NCI-H2081 treated with DMSO at 0.1 percent for 48 hours (cell line): Measurements from ENCODE around the gene VTN.

Experiments used
- DNase-seq: peaks from one replicate; lab custom pipeline; 2025; lab: John Stamatoyannopoulos, UW

Gene VTN

DNA sequence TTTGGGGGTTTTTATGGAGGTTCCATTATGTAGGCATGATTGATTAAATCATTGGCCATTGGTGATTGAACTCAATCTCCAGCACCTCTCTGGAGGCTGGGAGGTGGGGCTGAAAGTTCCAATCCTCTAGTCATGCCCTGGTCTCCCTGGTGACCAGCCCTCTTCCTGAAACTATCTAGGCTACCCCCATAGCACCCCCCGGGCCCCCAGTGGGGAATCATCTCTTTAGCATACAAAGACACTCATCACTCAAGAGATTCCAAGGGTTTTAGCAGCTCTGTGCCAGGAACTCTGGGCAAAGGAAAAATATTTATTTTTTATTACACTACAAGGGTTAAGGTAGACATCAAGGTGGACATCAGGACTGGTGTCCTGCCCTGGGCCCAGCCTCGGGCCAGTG, 25.3 kb upstream of the VTN start:
- no peak for DNase-seq

DNA sequence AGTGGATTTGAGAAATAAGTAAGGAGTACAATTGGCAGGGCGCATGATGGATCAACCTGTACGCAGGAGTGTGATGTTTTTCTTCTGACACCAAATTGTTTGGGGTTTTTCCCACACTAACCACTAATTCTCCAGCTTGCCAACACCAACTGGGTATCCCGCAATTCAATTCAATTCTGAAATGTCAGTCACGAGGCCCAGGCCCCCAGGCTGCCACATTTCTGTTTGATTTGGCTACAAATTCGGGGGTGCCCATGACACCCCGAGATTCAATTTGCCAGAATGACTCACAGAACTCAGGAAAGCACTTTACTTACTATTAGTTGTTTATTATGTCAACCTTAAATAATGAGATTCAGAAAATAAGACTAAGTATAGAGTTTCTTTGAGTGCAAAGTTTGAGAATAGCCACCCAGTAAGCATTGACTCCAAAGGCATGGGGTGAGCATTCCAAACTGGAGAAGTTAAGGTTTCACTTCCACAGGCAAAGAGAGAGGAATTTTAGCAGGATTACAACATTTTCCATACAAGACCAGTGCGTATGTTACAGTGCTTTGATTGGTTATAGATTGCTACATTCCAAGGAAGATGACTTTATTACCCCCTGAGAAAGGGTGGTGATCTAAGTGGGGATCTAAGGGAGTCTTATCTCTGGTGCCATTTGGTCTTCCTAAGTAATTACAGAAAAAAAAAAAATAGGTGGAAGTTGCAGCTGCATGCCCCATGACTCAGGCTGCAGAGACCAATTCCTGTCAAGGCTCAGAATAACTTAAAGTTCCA, 24.4 kb upstream of the VTN start:
- no peak for DNase-seq

DNA sequence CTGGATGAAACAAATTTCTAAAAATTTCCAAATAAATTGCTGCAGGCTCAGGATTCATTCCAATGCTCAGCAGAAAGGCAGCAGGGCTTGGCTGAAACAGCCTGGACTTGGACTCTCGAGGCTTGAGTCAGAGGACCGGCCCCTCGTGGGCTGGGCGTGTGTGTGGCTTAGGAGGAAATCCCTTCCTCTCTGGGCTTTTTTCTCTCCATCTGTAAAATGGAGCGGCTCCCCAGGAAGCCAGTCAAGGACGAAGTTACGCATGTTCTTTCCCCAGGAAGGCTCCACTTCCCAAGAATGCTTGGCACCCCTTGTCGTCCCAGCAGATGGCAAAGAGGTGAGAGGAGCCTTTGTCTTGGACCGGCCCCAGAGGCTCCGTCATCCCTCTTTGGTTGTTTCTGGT, 22.4 kb upstream of the VTN start:
- DNase-seq, result no peak

DNA sequence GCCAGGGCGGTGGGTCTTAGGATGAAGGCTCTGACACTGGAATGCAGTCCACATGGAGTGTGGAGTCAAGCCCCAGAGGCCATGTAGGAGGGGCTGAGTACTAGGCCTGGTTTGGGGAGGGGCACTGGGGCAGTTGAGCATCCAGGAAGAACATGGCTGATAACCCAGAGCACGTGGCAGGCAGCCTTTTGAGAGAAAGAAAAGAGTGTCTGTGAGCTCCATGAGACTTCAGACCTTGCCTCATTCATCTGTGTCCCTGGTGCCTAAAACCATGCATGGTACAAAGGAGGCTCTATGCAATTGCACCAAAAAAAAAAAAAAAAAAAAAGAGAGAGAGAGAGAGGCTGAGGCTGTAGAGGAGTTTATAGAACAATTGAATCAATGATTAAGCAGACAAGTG, 21.3 kb upstream of the VTN start:
- no peak for DNase-seq

- DNase-seq, result no peak
These were observed 20.9 kb upstream of the VTN start for GRCh38 chr17:28390984-28391383.

GRCh38 chr17:28390563-28390962, 20.5 kb upstream of the VTN start:
- no peak for DNase-seq

GRCh38 chr17:28390141-28390540, 20.0 kb upstream of the VTN start:
- DNase-seq, result no peak

- no peak for DNase-seq
These were observed 18.0 kb upstream of the VTN start for GRCh38 chr17:28388106-28388505.

DNA sequence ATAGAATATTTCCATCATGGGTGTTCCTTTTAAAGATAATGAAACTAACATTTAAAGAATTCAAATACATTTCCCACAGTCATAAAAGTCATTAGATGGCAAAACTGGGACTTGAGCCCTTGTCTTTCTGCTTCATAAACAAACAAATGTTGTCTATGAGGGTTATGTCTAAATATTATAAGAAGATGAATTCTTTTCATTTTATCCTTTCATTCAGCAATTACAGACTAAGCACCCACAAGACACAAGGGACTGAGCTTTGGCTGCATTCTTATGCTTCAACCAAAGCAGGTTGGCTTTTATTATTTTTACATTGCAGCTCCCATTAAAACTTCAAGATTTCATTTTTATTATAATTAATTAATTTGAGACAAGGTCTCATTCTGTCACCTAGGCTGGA, 16.3 kb upstream of the VTN start:
- DNase-seq, result no peak

DNA sequence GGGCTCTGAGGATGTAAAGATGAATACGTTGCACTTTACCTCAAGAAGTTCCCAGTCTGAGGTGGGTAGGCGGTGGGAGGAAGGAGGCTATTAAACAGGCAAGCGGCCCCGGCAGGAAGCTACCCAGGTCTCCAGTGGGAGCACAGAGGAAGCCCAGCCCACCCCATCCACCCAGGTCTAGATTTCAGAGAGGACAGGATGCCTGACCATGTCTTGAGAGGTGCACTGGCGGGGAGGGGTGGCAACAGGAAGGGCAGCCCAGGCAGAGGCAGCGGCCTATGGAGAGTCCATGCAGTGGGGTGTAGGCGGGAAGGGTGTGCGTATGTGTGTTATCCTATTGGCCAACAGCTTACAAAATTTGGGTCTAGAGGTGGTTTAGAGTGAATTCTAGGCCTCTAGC, 15.3 kb upstream of the VTN start:
- DNase-seq, result no peak

GRCh38 chr17:28385037-28385400, 14.9 kb upstream of the VTN start:
- no peak for DNase-seq

GRCh38 chr17:28384281-28385036, 14.4 kb upstream of the VTN start:
- no peak for DNase-seq

GRCh38 chr17:28381141-28381825, 11.2 kb upstream of the VTN start:
- no peak for DNase-seq

- no peak for DNase-seq
These were observed 10.0 kb upstream of the VTN start for GRCh38 chr17:28379814-28380801.

GRCh38 chr17:28372945-28373274, 2.8 kb upstream of the VTN start:
- DNase-seq, result no peak

DNA sequence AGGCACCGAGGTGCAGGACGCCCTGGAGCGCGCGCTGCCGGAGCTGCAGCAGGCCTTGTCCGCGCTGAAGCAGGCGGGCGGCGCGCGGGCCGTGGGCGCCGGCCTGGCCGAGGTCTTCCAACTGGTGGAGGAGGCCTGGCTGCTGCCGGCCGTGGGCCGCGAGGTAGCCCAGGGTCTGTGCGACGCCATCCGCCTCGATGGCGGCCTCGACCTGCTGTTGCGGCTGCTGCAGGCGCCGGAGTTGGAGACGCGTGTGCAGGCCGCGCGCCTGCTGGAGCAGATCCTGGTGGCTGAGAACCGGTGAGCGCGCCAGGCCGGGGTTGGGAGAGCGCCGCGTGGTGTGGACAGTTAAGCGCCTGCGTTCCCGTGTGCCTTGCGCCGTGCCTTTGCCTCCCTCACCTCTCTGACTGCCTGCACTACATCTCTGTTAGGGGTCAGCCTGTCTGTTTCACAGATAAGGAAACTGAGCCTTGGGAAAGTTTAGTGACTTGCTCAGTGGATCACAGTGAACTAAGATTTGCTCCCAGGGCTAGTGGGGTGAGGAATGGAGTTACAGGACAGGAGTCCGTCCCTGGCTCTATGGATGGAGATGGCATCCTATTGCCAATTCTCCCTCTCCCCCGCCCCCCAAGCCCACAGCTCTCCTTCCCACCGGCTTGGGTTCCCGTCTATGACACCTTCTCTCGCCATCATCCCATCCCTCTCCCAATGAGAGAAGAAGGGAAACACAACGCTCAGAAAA, 2.3 kb upstream of the VTN start:
- no peak for DNase-seq

DNA sequence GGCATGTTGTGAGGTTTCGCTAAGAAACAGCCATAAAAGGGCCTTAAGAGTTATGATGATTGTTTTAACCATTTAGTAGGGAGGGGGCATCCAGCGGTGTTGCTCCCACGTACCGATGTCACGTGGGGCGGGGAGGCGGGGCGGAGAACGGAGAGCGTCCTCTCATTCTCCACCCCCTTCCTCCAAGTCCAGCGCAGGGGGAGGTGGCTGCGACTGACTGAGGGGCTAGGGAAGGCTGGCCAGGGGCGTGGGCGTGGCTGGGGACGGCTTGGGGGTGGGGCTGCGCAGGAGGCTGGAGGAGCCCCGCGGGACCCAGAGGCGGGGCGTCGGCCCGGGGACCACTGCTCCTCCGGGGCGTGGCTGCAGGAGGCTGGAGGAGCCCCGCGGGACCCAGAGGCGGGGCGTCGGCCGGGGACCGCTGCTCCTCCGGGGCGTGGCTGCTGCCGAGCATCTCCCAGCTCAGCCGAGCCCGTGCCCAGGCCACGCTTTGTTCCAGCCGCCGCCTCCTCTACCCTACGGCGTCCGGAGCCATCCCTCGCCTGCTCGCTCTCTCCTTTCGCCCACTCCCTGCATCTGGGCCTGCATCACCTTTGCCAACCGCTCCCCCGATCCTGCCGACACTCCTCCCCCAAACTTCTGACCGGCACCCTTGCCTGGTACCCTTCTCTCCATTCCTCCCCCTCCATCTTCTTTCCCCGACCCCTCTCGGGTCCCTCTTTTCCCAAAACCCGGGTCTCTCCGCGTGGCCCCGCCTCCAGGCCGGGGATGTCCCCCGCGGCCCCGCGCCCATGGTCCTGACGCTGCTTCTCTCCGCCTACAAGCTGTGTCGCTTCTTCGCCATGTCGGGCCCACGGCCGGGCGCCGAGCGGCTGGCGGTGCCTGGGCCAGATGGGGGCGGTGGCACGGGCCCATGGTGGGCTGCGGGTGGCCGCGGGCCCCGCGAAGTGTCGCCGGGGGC, 1.4 kb upstream of the VTN start, which contains the start of gene SARM1:
Gene SARM1, plus strand, starts transcription at position 450 of the 958 bp plus-strand sequence. Its CDS starts 339 bp downstream, at position 789.
- no peak for DNase-seq

- no peak for DNase-seq
These were observed 617 bp upstream of the VTN start for GRCh38 chr17:28370744-28371103.

- no peak for DNase-seq
These were observed 448 bp downstream of the VTN start for GRCh38 chr17:28369684-28370034.
